Measurements from ENCODE around the gene MLX.

MLX gene

DNA sequence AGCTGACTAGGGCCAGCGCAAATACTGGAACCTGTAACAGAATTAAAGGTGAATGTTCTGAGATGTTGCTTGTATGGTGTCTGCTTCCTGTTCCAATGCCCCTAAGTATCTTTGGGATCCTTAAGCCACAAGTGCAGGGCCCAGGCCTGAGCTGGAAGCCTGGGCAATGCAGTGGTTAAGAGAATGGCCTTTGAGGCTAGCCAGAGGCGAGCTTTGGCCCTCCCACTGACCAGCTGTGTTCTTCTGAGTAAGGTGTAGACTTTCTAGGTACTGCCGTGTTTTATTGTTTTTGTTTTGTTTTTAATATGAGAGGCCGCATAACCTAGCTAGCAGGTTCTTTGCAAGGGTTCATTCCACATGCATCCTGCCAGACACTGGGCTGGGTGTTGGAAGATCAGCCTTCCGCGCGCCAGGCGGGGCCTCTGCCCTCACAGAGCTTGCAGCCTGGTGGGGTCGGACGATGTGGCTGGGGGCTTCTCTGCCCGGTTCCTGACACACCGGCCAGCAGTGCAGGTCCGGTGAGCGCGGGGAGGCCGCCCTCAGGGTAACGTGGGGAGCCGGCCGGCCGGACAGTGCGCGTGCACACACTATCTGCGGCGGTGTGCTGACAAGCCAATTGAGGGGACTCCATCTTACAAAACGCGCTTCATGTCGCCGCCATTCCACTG lies 551 bp upstream of the MLX start:
- Histone ChIP-seq H3K4me3 (ENCODE audit: low read depth, low read length) (peak overlapping the region; percentile 98), H3K79me2 (ENCODE audit: control insufficient read depth, insufficient read depth, low read length, unreplicated experiment) (peaks cover 55% of the 10 kb centered on the region), H3K36me3 (ENCODE audit: insufficient read depth, low read length) (peaks cover 16% of the 10 kb centered on the region), H3K27ac (ENCODE audit: low read depth, low read length) (no peak overlapping the region), H3K4me1 (ENCODE audit: control insufficient read depth, insufficient read depth, low read length, unreplicated experiment) (peaks cover 24% of the 10 kb centered on the region), H2AFZ (ENCODE audit: low read length, unreplicated experiment) (no peak overlapping the region), H3K27me3 (ENCODE audit: insufficient read depth, low read length) (no peaks in the 10 kb centered on the region)

DNA sequence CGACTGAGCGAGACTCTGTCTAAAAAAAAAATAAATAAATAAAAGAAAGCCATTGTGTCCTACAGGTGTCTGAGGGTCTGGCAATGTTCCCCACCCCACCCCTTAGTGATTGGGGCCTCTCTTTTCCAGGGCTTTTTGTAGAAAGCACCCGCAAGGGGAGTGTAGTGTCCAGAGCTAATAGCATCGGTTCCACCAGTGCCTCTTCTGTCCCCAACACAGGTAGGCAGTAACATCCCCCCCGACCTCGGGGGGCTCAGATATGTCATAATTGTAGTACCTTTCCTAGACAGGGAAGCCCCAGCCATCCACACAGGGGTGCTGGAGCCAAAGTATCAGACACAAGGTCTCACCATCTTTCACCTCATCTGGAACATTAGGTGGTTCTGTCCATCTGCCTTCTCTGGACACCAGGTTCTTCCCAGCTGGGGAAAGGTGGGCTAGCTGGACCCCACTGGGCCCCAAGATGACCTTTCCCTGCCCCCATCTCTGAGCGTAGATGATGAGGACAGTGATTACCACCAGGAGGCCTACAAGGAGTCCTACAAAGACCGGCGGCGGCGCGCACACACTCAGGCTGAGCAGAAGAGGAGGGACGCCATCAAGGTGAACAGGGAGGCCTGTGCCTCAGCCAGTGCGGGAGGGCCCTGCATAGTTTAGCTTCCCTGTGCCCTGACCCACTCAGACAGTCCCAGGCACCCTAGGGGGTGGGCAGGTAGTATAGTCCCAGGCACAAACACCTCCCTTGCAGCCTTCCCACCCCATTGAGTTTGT lies 1.6 kb downstream of the MLX start:
- H3K36me3 ChIP-seq (ENCODE audit: insufficient read depth, low read length): peaks cover 33% of the 10 kb centered on the region
- H3K79me2 ChIP-seq (ENCODE audit: control insufficient read depth, insufficient read depth, low read length, unreplicated experiment): peaks cover 48% of the 10 kb centered on the region
- no peaks in the 10 kb centered on the region for H3K27me3 ChIP-seq (ENCODE audit: insufficient read depth, low read length)
- H2AFZ ChIP-seq (ENCODE audit: low read length, unreplicated experiment): no peak overlapping the region
- no peak overlapping the region for H3K27ac ChIP-seq (ENCODE audit: low read depth, low read length)
- peaks cover 21% of the 10 kb centered on the region for H3K4me1 ChIP-seq (ENCODE audit: control insufficient read depth, insufficient read depth, low read length, unreplicated experiment)
- peak overlapping the region; percentile 34 for H3K4me3 ChIP-seq (ENCODE audit: low read depth, low read length)

DNA sequence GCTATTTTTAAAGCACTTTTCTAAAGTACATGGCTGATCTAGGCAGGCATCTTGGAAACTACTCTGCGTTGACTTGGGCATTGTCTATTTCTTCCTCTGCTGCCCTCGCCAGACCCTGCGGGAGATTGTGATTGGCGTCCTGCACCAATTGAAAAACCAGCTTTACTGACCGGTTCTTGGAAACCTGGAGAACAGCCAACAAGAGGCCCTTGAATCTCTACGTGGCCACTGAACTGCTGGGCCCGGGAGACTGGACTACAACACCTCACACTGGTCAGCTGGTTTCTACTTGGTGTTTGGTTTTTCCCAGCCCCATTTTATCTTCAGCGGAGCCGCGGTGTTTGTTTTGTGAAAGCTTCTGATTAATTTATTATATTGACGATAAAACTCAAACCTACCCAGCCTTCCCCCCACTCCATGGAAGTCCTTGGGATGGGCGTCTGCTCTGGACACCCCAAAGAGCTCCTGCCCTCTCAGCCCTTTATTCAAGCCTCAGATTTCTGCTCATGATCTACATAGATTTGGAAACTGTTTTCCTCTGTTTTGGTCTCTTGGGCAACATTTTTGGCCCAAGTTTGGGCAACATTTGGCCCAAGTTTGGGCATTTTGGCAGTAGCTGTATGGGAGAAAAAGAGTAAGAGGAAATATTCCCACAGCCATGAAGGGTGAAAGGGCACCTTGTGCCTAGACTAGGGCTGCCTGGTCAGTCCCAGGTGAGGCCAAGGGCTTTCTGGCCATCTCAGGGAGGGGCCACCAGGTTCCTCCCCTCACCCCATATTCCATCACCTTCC lies 4.7 kb downstream of the MLX start:
- no peak overlapping the region for H2AFZ ChIP-seq (ENCODE audit: low read length, unreplicated experiment)
- H3K36me3 ChIP-seq (ENCODE audit: insufficient read depth, low read length): peaks cover 48% of the 10 kb centered on the region
- H3K27me3 ChIP-seq (ENCODE audit: insufficient read depth, low read length): no peaks in the 10 kb centered on the region
- peaks cover 22% of the 10 kb centered on the region for H3K4me1 ChIP-seq (ENCODE audit: control insufficient read depth, insufficient read depth, low read length, unreplicated experiment)
- peak overlapping the region; percentile 12; the same call in 1 of the 2 replicates for H3K27ac ChIP-seq (ENCODE audit: low read depth, low read length)
- H3K4me3 ChIP-seq (ENCODE audit: low read depth, low read length): no peak overlapping the region
- peaks cover 62% of the 10 kb centered on the region for H3K79me2 ChIP-seq (ENCODE audit: control insufficient read depth, insufficient read depth, low read length, unreplicated experiment)

DNA sequence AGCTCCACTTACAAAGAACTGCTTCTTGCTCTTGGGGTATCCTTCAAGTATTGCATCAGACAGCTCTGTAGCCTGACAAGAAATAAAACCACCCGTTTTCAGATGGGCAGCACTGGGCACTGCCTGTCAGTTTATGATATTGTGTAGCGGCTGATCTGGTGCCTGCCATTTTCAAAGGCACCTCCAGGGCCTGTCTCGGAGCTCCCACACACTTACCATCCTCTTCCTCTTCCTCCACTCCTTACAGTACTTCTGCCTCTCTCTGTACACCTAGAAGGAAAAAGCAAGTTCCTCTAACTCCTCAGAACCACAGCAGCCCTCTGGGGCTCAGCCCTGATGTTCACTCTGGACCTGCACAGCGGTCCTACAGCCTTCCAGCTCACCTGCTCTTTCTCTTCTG lies 6.2 kb downstream of the MLX start:
- H3K4me3 ChIP-seq (ENCODE audit: low read depth, low read length): no peak overlapping the region
- H3K27me3 ChIP-seq (ENCODE audit: insufficient read depth, low read length): no peaks in the 10 kb centered on the region
- H3K4me1 ChIP-seq (ENCODE audit: control insufficient read depth, insufficient read depth, low read length, unreplicated experiment): peaks cover 21% of the 10 kb centered on the region
- H3K36me3 ChIP-seq (ENCODE audit: insufficient read depth, low read length): peaks cover 48% of the 10 kb centered on the region
- peak overlapping the region; percentile 37; the same call in 1 of the 2 replicates for H3K27ac ChIP-seq (ENCODE audit: low read depth, low read length)
- H2AFZ ChIP-seq (ENCODE audit: low read length, unreplicated experiment): no peak overlapping the region
- H3K79me2 ChIP-seq (ENCODE audit: control insufficient read depth, insufficient read depth, low read length, unreplicated experiment): peaks cover 60% of the 10 kb centered on the region

DNA sequence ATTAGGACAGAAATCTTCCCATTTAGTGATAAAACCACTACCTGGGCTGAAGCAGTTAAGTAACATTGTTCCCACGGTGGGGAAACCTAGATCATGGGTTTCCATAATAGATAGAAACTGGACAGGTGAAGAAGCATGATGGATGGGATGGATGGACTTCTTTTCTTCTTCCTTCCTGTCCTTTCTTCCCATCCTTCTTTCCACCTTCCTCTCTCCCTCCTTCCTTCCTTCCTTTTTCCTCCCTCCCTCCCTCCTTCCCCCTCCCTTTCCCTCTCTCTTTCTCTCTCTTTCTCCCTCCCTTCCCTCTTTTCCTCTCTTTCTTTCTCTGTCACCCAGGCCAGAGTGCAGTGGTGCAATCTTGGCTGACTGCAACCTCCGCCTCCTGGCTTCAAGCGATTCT lies 7.6 kb downstream of the MLX start:
- Histone ChIP-seq H3K79me2 (ENCODE audit: control insufficient read depth, insufficient read depth, low read length, unreplicated experiment) (peaks cover 47% of the 10 kb centered on the region), H3K4me1 (ENCODE audit: control insufficient read depth, insufficient read depth, low read length, unreplicated experiment) (peaks cover 24% of the 10 kb centered on the region), H3K27ac (ENCODE audit: low read depth, low read length) (no peak overlapping the region)

DNA sequence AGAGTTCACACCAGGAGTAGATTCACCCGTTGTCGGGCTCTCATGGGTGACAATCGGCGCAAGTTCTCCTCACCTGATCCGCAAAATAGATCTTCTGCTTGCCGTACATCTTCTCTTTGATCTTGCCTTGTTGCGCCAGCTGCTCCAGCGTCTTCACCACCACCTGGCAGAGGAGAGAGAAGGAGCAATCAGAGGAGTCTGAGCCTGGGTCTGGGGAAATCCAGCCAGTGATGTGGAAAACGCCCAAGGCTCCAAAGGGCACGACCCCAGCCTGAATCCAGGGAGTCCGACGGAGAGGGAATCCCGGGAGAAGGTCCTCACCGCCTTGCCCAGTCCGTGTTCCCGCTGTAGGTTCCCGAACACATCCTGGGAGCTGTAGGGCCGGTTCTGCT lies 10.2 kb downstream of the MLX start:
- Histone ChIP-seq H3K79me2 (ENCODE audit: control insufficient read depth, insufficient read depth, low read length, unreplicated experiment) (peaks cover 42% of the 10 kb centered on the region), H3K36me3 (ENCODE audit: insufficient read depth, low read length) (peaks cover 25% of the 10 kb centered on the region), H3K4me1 (ENCODE audit: control insufficient read depth, insufficient read depth, low read length, unreplicated experiment) (peaks cover 18% of the 10 kb centered on the region), H3K27ac (ENCODE audit: low read depth, low read length) (peak overlapping the region; percentile 74), H3K27me3 (ENCODE audit: insufficient read depth, low read length) (no peaks in the 10 kb centered on the region), H2AFZ (ENCODE audit: low read length, unreplicated experiment) (no peak overlapping the region), H3K4me3 (ENCODE audit: low read depth, low read length) (peak overlapping the region; percentile 94)

More for the DNA sequence above, 7.6 kb downstream of the MLX start:
- H3K36me3 ChIP-seq (ENCODE audit: insufficient read depth, low read length): peaks cover 41% of the 10 kb centered on the region
- H3K4me3 ChIP-seq (ENCODE audit: low read depth, low read length): no peak overlapping the region
- no peak overlapping the region for H2AFZ ChIP-seq (ENCODE audit: low read length, unreplicated experiment)
- H3K27me3 ChIP-seq (ENCODE audit: insufficient read depth, low read length): no peaks in the 10 kb centered on the region

DNA sequence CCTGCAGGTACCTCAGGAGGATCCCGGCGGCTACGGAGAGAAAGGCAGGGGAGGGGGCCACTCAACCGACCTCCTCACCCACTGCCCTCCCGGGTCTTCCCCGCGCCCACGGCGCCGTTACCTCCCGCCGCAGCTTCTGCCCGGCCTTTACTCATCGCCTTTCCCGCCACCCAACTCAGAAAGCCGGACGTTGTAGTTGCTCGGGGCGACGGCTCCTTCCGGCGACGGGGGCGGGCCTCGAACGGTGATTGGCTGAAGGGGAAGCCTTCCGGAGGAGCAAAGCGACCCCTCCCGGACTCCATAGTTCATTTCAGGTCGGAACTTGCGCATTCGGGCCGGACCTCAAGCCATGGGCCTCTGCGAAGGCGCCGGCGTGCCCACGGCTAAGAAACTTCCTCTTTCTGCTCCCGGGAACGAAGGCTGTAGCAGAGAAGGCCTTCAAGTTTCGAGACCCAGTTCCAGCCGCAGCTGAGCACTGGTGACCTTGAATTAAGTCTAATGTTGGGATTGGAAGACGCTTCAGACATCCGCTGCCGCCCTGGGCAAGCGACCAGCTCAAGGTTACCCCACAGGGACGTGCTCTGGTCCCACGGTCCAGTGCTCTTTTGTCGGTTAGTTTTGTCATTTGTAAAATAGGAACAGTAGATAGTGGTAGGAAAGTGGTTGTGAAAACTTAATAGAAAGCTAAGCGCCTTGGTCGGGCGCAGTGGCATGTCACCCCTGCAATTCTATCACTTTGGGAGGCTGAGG lies 10.8 kb downstream of the MLX start, which contains the start of gene PSMC3IP:
Gene PSMC3IP, minus strand, starts transcription at position 198 of the 750 bp plus-strand sequence. Its CDS starts 43 bp downstream, at position 155.
- Histone ChIP-seq H3K4me1 (ENCODE audit: control insufficient read depth, insufficient read depth, low read length, unreplicated experiment) (peaks cover 18% of the 10 kb centered on the region), H2AFZ (ENCODE audit: low read length, unreplicated experiment) (no peak within 1 kb of the TSS), H3K27ac (ENCODE audit: low read depth, low read length) (peak within 1 kb of the TSS; percentile 74), H3K36me3 (ENCODE audit: insufficient read depth, low read length) (peaks cover 22% of the 10 kb centered on the region), H3K27me3 (ENCODE audit: insufficient read depth, low read length) (no peaks in the 10 kb centered on the region), H3K79me2 (ENCODE audit: control insufficient read depth, insufficient read depth, low read length, unreplicated experiment) (peaks cover 39% of the 10 kb centered on the region), H3K4me3 (ENCODE audit: low read depth, low read length) (peak within 1 kb of the TSS; percentile 94)

DNA sequence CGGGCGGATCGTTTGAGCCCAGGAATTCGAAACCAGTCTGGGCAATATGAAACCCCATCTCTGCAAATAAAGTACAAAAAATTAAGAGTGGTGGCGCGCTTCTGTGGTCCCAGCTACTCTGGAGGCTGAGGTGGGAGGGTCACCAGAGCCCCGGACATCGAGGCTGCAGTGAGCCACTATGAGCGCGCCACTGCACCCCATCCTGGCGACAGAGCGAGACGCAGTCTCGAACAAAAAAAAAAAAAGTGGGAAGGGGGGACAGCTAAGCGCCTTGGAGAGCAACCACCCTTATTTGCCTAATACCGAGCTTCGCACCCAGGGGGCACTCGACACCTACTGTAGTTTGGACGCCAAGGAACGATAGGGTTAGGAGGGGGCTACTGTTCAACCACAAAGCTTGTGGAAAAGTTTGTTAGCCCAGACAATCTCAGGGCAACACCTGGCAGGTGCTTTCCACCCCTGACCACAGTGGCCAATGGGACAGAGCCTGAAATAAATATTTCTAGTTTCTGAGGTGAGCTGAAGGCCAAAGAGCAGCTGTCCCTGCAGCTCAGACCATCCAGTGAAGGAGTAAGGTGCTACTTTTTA lies 11.5 kb downstream of the MLX start:
- H3K27me3 ChIP-seq (ENCODE audit: insufficient read depth, low read length): no peaks in the 10 kb centered on the region
- H3K27ac ChIP-seq (ENCODE audit: low read depth, low read length): peak overlapping the region; percentile 74
- no peak overlapping the region for H2AFZ ChIP-seq (ENCODE audit: low read length, unreplicated experiment)
- H3K4me3 ChIP-seq (ENCODE audit: low read depth, low read length): peak overlapping the region; percentile 94
- H3K36me3 ChIP-seq (ENCODE audit: insufficient read depth, low read length): peaks cover 18% of the 10 kb centered on the region
- peaks cover 33% of the 10 kb centered on the region for H3K79me2 ChIP-seq (ENCODE audit: control insufficient read depth, insufficient read depth, low read length, unreplicated experiment)
- H3K4me1 ChIP-seq (ENCODE audit: control insufficient read depth, insufficient read depth, low read length, unreplicated experiment): peaks cover 14% of the 10 kb centered on the region

DNA sequence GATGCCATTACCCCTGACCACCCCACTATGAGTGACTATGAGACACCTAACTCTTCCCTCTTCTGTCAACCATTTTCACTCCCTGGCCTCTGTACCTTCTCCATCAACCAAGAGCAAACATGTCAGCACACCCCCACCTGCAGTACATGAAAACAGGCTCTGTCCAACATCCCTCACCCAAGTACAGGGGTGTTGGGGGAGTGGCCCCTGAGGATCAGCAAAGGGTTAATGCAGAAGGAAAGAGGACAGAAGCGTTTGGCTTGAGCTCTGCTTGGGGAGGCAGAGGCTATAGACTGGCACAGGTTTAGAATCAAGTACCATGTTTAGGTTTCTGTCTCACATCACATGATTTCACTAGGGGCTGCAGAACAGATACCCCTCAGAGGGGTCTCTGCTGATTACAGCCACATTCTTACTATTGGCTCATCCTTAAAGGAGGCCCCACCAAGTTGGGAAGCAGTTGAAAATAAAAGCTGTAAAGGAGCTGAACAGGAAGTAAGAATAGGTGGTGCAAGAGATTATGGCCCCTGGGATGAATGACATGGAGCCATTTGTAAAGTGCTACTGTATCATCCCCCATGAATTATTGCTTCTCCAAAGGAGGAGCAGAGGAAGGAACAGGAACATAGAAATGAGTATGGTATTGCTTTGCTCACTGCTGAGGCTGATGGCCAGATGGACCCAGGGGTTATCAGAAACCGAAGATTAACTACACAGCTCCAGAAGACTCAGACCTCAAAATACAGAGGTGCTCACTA lies 13.1 kb downstream of the MLX start:
- Histone ChIP-seq H3K36me3 (ENCODE audit: insufficient read depth, low read length) (peaks cover 9% of the 10 kb centered on the region; the same call in 1 of the 2 replicates), H3K27ac (ENCODE audit: low read depth, low read length) (no peak overlapping the region)

More for the DNA sequence above, 13.1 kb downstream of the MLX start:
- no peak overlapping the region for H2AFZ ChIP-seq (ENCODE audit: low read length, unreplicated experiment)
- no peak overlapping the region for H3K4me3 ChIP-seq (ENCODE audit: low read depth, low read length)
- peaks cover 14% of the 10 kb centered on the region for H3K4me1 ChIP-seq (ENCODE audit: control insufficient read depth, insufficient read depth, low read length, unreplicated experiment)
- H3K27me3 ChIP-seq (ENCODE audit: insufficient read depth, low read length): no peaks in the 10 kb centered on the region
- peaks cover 20% of the 10 kb centered on the region for H3K79me2 ChIP-seq (ENCODE audit: control insufficient read depth, insufficient read depth, low read length, unreplicated experiment)
